HepG2 (cell line): ENCODE data around the gene LMAN2L. TPM values are rescaled to one million over a fixed set of nuclear protein-coding genes. Genes with fewer than 3 reads are reported as not detected.

Source experiments
- HOXA7 ChIP-seq: sonication (generic); formaldehyde crosslinking; IDR thresholded peaks from 2 replicates; pipeline ENCODE4 v1.8.1; 2022; ENCODE audit warnings: mild to moderate bottlenecking, missing genetic modification reagents, moderate library complexity
- MAFF ChIP-seq: IDR thresholded peaks from 2 replicates; pipeline ENCODE4 v1.6.1; 2011; ENCODE audit warnings: low read depth, low read length, improper control_type of control experiment
- NAIF1 ChIP-seq: sonication (generic); formaldehyde crosslinking; IDR thresholded peaks from 2 replicates; pipeline ENCODE4 v1.5.0; 2020; ENCODE audit warnings: mild to moderate bottlenecking, missing genetic modification reagents, borderline replicate concordance
- NFE2 ChIP-seq: sonication (generic); formaldehyde crosslinking; IDR thresholded peaks from 2 replicates; pipeline ENCODE4 v1.4.0; 2020; ENCODE audit warnings: missing genetic modification reagents
- NFE2L1 ChIP-seq: sonication (generic); formaldehyde crosslinking; IDR thresholded peaks from 2 replicates; pipeline ENCODE4 v1.4.0; 2020; ENCODE audit warnings: missing genetic modification reagents, mild to moderate bottlenecking, borderline replicate concordance
- SETDB1 ChIP-seq: sonication (generic); formaldehyde crosslinking; IDR thresholded peaks from 2 replicates; pipeline ENCODE4 v1.5.1; 2020; ENCODE audit warnings: missing genetic modification reagents, mild to moderate bottlenecking, borderline replicate concordance
- ZNF253 ChIP-seq: sonication (generic); formaldehyde crosslinking; IDR thresholded peaks from 2 replicates; pipeline ENCODE4 v1.8.0; 2022; ENCODE audit warnings: mild to moderate bottlenecking, missing genetic modification reagents, borderline replicate concordance
- ZNF3 ChIP-seq: IDR thresholded peaks from 2 replicates; pipeline ENCODE4 v1.7.0; 2017; ENCODE audit warnings: inconsistent platforms
- ZNF788 ChIP-seq: sonication (generic); formaldehyde crosslinking; IDR thresholded peaks from 2 replicates; pipeline ENCODE4 v1.5.0; 2020; ENCODE audit warnings: mild to moderate bottlenecking, missing genetic modification reagents, borderline replicate concordance
- polyA plus RNA-seq, 8 experiments: library from polyadenylated mRNA; depleted of rRNA in 3 of 8; stranded (reverse) in 7 of 8; unstranded in 1 of 8; fragments of >200 nt; fragmentation: Illumina TruSeq in 4 of 8; extraction: Trizol in 4 of 8; gene quantifications; 2 replicates each; pipeline versions ENCODE4 v1.2.1 to v1.2.3, GENCODE V29; 2011 to 2016; ENCODE audit warnings: low read depth in 4 of 8, missing spikeins in 1 of 8, mixed read lengths in 1 of 8; ENCODE audit not compliant: insufficient read depth in 1 of 8
- total RNA-seq, 5 experiments: library from RNA; depleted of rRNA; stranded (reverse); fragments of >200 nt; fragmentation: Illumina TruSeq; extraction: Trizol; gene quantifications; 2 replicates each; pipeline ENCODE4 v1.2.3, GENCODE V29; 2016; ENCODE audit warnings: low read depth in 1 of 5
- TF ChIP-seq, protein P1 (sequence below): IDR thresholded peaks from 2 replicates; pipeline ENCODE4 v1.4.0; 2020; ENCODE audit warnings: mild to moderate bottlenecking, missing genetic modification reagents
- TF ChIP-seq, protein P2 (sequence below): sonication (generic); formaldehyde crosslinking; IDR thresholded peaks from 2 replicates; pipeline ENCODE4 v1.8.1; 2022; ENCODE audit warnings: low read depth, mild to moderate bottlenecking, missing genetic modification reagents
- TF ChIP-seq, protein P3 (sequence below): sonication (generic); formaldehyde crosslinking; conservative IDR thresholded peaks from 2 replicates; pipeline ENCODE4 v1.8.0; 2022; ENCODE audit warnings: missing genetic modification reagents
- TF ChIP-seq, protein P4 (sequence below): sonication (generic); formaldehyde crosslinking; IDR thresholded peaks from 2 replicates; pipeline ENCODE4 v1.4.0; 2020; ENCODE audit warnings: missing genetic modification reagents
- TF ChIP-seq, protein P5 (sequence below), 2 experiments: IDR thresholded peaks; 2 replicates each; pipeline ENCODE4 v1.6.1; 2011 to 2012; ENCODE audit warnings: low read length in 2 of 2, borderline replicate concordance in 1 of 2, low read depth in 1 of 2, mild to moderate bottlenecking in 1 of 2, moderate library complexity in 1 of 2
- TF ChIP-seq, protein P6 (sequence below): IDR thresholded peaks from 2 replicates; pipeline ENCODE4 v1.6.1; 2016; ENCODE audit warnings: missing compliant biosample characterization, missing genetic modification reagents, borderline replicate concordance

The LMAN2L gene
- total and polyA plus RNA-seq, 2 of the 13 experiments (the other 11 are each of a cell fraction or from before 2014, with no cell fraction given), result 39.1 to 57.9 TPM

DNA sequence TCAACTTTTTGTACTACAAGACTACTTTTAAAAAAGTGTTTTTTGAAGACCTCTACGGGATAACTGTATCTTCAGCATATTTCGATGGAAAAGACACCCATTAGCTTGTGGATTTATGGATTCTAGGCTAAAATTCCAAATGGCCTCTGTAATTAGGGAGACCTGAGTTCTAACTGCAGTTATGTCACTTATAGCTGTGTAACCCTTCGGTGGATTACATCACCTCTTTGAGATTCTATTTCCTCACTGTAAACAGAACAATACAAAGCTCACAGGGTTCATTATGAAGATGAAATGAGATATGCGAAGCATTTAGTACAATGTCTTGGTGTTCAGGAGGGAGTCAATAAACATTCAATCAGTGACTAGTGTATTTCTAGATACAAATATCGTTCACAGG, 24.2 kb downstream of the LMAN2L start (continued):
- TF ChIP-seq, protein P1, sequence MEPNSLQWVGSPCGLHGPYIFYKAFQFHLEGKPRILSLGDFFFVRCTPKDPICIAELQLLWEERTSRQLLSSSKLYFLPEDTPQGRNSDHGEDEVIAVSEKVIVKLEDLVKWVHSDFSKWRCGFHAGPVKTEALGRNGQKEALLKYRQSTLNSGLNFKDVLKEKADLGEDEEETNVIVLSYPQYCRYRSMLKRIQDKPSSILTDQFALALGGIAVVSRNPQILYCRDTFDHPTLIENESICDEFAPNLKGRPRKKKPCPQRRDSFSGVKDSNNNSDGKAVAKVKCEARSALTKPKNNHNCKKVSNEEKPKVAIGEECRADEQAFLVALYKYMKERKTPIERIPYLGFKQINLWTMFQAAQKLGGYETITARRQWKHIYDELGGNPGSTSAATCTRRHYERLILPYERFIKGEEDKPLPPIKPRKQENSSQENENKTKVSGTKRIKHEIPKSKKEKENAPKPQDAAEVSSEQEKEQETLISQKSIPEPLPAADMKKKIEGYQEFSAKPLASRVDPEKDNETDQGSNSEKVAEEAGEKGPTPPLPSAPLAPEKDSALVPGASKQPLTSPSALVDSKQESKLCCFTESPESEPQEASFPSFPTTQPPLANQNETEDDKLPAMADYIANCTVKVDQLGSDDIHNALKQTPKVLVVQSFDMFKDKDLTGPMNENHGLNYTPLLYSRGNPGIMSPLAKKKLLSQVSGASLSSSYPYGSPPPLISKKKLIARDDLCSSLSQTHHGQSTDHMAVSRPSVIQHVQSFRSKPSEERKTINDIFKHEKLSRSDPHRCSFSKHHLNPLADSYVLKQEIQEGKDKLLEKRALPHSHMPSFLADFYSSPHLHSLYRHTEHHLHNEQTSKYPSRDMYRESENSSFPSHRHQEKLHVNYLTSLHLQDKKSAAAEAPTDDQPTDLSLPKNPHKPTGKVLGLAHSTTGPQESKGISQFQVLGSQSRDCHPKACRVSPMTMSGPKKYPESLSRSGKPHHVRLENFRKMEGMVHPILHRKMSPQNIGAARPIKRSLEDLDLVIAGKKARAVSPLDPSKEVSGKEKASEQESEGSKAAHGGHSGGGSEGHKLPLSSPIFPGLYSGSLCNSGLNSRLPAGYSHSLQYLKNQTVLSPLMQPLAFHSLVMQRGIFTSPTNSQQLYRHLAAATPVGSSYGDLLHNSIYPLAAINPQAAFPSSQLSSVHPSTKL (CRISPR knock-in tag), result peak; percentile 86
- no peak for TF ChIP-seq ZNF3 (CRISPR knock-in tag)
- no peak for TF ChIP-seq HOXA7 (CRISPR knock-in tag)
- no peak for TF ChIP-seq NFE2L1 (CRISPR knock-in tag)
- no peak for TF ChIP-seq ZNF788 (CRISPR knock-in tag)
- TF ChIP-seq, protein P2, sequence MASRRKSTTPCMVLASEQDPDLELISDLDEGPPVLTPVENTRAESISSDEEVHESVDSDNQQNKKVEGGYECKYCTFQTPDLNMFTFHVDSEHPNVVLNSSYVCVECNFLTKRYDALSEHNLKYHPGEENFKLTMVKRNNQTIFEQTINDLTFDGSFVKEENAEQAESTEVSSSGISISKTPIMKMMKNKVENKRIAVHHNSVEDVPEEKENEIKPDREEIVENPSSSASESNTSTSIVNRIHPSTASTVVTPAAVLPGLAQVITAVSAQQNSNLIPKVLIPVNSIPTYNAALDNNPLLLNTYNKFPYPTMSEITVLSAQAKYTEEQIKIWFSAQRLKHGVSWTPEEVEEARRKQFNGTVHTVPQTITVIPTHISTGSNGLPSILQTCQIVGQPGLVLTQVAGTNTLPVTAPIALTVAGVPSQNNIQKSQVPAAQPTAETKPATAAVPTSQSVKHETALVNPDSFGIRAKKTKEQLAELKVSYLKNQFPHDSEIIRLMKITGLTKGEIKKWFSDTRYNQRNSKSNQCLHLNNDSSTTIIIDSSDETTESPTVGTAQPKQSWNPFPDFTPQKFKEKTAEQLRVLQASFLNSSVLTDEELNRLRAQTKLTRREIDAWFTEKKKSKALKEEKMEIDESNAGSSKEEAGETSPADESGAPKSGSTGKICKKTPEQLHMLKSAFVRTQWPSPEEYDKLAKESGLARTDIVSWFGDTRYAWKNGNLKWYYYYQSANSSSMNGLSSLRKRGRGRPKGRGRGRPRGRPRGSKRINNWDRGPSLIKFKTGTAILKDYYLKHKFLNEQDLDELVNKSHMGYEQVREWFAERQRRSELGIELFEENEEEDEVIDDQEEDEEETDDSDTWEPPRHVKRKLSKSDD (CRISPR knock-in tag), result no peak
- TF ChIP-seq, protein P3, sequence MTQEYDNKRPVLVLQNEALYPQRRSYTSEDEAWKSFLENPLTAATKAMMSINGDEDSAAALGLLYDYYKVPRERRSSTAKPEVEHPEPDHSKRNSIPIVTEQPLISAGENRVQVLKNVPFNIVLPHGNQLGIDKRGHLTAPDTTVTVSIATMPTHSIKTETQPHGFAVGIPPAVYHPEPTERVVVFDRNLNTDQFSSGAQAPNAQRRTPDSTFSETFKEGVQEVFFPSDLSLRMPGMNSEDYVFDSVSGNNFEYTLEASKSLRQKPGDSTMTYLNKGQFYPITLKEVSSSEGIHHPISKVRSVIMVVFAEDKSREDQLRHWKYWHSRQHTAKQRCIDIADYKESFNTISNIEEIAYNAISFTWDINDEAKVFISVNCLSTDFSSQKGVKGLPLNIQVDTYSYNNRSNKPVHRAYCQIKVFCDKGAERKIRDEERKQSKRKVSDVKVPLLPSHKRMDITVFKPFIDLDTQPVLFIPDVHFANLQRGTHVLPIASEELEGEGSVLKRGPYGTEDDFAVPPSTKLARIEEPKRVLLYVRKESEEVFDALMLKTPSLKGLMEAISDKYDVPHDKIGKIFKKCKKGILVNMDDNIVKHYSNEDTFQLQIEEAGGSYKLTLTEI, result no peak
- no peak for TF ChIP-seq NAIF1 (CRISPR knock-in tag)
- no peak for TF ChIP-seq ZNF253 (CRISPR knock-in tag)
- TF ChIP-seq SETDB1, result no peak
- TF ChIP-seq, protein P4, sequence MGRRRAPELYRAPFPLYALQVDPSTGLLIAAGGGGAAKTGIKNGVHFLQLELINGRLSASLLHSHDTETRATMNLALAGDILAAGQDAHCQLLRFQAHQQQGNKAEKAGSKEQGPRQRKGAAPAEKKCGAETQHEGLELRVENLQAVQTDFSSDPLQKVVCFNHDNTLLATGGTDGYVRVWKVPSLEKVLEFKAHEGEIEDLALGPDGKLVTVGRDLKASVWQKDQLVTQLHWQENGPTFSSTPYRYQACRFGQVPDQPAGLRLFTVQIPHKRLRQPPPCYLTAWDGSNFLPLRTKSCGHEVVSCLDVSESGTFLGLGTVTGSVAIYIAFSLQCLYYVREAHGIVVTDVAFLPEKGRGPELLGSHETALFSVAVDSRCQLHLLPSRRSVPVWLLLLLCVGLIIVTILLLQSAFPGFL (CRISPR knock-in tag), result no peak
- TF ChIP-seq, protein P5, sequence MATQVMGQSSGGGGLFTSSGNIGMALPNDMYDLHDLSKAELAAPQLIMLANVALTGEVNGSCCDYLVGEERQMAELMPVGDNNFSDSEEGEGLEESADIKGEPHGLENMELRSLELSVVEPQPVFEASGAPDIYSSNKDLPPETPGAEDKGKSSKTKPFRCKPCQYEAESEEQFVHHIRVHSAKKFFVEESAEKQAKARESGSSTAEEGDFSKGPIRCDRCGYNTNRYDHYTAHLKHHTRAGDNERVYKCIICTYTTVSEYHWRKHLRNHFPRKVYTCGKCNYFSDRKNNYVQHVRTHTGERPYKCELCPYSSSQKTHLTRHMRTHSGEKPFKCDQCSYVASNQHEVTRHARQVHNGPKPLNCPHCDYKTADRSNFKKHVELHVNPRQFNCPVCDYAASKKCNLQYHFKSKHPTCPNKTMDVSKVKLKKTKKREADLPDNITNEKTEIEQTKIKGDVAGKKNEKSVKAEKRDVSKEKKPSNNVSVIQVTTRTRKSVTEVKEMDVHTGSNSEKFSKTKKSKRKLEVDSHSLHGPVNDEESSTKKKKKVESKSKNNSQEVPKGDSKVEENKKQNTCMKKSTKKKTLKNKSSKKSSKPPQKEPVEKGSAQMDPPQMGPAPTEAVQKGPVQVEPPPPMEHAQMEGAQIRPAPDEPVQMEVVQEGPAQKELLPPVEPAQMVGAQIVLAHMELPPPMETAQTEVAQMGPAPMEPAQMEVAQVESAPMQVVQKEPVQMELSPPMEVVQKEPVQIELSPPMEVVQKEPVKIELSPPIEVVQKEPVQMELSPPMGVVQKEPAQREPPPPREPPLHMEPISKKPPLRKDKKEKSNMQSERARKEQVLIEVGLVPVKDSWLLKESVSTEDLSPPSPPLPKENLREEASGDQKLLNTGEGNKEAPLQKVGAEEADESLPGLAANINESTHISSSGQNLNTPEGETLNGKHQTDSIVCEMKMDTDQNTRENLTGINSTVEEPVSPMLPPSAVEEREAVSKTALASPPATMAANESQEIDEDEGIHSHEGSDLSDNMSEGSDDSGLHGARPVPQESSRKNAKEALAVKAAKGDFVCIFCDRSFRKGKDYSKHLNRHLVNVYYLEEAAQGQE (IDR thresholded peaks at IDR 0.05; ENCODE audit: borderline replicate concordance in 1 of 2, low read depth in 1 of 2, low read length in 2 of 2), result no peak
- TF ChIP-seq MAFF, result no peak
- TF ChIP-seq, protein P6, sequence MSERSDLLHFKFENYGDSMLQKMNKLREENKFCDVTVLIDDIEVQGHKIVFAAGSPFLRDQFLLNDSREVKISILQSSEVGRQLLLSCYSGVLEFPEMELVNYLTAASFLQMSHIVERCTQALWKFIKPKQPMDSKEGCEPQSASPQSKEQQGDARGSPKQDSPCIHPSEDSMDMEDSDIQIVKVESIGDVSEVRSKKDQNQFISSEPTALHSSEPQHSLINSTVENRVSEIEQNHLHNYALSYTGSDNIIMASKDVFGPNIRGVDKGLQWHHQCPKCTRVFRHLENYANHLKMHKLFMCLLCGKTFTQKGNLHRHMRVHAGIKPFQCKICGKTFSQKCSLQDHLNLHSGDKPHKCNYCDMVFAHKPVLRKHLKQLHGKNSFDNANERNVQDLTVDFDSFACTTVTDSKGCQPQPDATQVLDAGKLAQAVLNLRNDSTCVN (CRISPR knock-in tag), result no peak
- TF ChIP-seq NFE2, result no peak
